Fibroblast of lung (primary cell): ENCODE data around the gene FCGBP.
"Not testable (repeated sequence)": the region's sequence is repeated elsewhere in the genome, so short reads cannot be mapped to it uniquely, and the experiment has no call there.

Experiments used
- EZH2 ChIP-seq: IDR thresholded peaks from 2 replicates; pipeline ENCODE4 v1.5.1; 2012; ENCODE audit warnings: low read length, control low read depth, mild to moderate bottlenecking; ENCODE audit errors: missing control alignments
- TF ChIP-seq, protein P1 (sequence below), 2 donors: IDR thresholded peaks in 1 of 2; conservative IDR thresholded peaks in 1 of 2; 1 replicate in 1 of 2; 2 replicates in 1 of 2; pipeline ENCODE4 v1.5.1; 2011 to 2012; ENCODE audit warnings: low read length in 2 of 2, control low read depth in 1 of 2, inconsistent platforms in 1 of 2, low read depth in 1 of 2, mild to moderate bottlenecking in 1 of 2

DNA sequence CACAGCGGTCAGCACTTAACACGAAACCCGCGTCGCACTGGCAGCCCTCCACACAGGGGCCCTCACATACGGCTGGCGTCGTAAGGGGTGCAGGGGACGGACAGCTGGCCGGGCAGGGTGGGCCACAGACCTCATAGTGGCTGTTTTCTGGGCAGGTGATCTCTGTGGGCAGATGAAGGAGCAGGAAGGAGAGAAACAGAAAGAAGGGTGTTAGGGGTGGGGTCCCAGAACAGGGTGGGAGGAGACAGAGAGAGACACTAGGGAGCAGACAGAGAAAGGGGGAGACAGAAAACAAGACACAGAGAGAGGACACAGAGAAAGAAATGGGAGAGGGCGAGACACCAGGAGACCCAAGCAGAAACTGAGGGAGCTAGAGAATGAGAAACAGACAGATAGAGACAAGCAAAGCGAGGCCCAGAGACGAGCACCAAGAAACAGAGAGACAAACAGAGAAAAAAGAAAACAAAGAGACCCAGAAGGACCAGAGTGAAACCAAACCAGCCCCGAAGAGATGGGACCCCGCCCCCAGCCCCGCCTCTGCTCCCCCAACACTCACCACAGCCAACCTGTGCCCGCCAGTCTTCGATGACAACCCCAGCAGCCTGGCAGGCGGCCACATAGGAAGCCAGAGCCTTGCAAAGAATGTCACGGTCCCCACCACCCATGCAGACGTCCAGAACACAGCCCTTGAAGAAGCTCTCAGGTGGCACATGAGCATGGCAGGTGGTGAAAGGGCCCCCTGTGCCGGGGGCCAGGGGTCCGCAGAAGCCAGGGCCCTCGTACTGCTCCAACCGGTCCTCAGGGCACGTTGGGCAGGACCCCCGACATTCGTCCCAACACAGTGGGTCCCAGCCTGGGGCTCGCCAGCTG is 40.8 kb downstream of the FCGBP start:
- TF ChIP-seq, protein P1, sequence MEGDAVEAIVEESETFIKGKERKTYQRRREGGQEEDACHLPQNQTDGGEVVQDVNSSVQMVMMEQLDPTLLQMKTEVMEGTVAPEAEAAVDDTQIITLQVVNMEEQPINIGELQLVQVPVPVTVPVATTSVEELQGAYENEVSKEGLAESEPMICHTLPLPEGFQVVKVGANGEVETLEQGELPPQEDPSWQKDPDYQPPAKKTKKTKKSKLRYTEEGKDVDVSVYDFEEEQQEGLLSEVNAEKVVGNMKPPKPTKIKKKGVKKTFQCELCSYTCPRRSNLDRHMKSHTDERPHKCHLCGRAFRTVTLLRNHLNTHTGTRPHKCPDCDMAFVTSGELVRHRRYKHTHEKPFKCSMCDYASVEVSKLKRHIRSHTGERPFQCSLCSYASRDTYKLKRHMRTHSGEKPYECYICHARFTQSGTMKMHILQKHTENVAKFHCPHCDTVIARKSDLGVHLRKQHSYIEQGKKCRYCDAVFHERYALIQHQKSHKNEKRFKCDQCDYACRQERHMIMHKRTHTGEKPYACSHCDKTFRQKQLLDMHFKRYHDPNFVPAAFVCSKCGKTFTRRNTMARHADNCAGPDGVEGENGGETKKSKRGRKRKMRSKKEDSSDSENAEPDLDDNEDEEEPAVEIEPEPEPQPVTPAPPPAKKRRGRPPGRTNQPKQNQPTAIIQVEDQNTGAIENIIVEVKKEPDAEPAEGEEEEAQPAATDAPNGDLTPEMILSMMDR (conservative IDR thresholded peaks at IDR 0.05 in 1 of 2, IDR thresholded peaks at IDR 0.05 in 1 of 2; ENCODE audit: low read depth in 1 of 2, low read length in 2 of 2), result not testable (repeated sequence)
- TF ChIP-seq EZH2, result not testable (repeated sequence)
